ENCODE measurements around the gene C6orf118. TPM values are rescaled to one million over a fixed set of nuclear protein-coding genes. Genes with fewer than 3 reads are reported as not detected.

The C6orf118 gene
- total and polyA plus RNA-seq, 2 experiments from 2014 or later: not detected

DNA sequence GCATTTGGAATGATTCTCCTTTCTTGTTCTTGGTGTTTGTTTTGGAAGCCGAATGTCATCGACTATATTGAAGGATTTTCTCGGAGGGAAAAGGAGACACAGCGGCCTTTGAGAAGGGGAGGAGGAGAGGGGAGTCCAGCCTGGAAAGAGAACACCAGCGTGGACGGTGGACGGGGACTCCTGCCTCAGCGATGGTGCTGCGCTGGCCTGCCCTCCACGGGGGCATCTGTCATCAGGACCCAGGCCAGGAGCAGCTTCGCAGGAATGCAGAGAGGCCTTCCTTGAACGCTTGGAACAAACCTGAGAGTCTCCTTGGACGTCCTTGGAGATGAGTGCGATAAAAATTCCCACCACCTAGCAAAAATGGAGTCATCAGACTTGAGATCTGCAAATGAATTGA lies 8.3 kb upstream of the C6orf118 start:
- Histone ChIP-seq H3K9me3 (ENCODE audit: low read depth) (no peaks in the 10 kb centered on the region), H3K27ac (no peak overlapping the region), H2AFZ (no peak overlapping the region), H3K4me2 (no peak overlapping the region), H3K4me1 (ENCODE audit: insufficient read depth) (no peaks in the 10 kb centered on the region), H3K36me3 (replicated peaks; ENCODE audit: insufficient read depth, low read depth) (no peaks in the 10 kb centered on the region), H3K9me2 (replicated peaks; ENCODE audit: insufficient read depth) (no peaks in the 10 kb centered on the region), H4K20me1 (ENCODE audit: insufficient read depth, poor library complexity, severe bottlenecking) (no peaks in the 10 kb centered on the region), H3K79me2 (no peaks in the 10 kb centered on the region), H3K27me3 (no peaks in the 10 kb centered on the region), H3K4me3 (no peak overlapping the region)
- no peak for TF ChIP-seq EZH2phosphoT487 (IDR thresholded peaks at IDR 0.05; ENCODE audit: low read depth, severe bottlenecking, unreplicated experiment)
- TF ChIP-seq CTCF (IDR thresholded peaks at IDR 0.05; ENCODE audit: poor library complexity): no peak
- 97% methylated on average over 14 of the region's 14 CpGs for WGBS (ENCODE audit: low lambda C conversion rate, missing lambda C conversion rate)
- no peak for DNase-seq (ENCODE audit: low spot score)

DNA sequence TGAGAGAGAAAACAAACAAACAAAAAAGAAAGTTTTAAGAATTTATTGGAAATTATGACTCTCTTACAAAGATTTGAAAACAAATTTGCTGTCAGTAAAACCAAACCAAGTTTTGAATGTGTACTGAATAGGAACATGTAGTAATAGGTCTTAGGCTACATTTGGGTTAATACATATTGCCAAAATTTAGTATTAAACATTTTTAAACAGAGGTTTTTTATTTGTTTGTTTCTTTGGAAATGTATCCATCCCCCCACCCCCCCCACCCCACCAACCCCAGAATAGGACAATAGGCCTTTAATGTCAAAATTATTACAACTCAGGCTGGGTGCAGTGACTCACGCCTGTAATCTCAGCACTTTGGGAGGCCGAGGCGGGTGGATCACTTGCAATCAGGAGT lies 2.5 kb downstream of the C6orf118 start:
- Histone ChIP-seq H3K4me1 (ENCODE audit: insufficient read depth) (peaks cover 3% of the 10 kb centered on the region), H3K9me3 (ENCODE audit: low read depth) (no peaks in the 10 kb centered on the region), H3K27me3 (peaks cover 6% of the 10 kb centered on the region), H3K36me3 (replicated peaks; ENCODE audit: insufficient read depth, low read depth) (no peaks in the 10 kb centered on the region), H4K20me1 (ENCODE audit: insufficient read depth, poor library complexity, severe bottlenecking) (no peaks in the 10 kb centered on the region), H2AFZ (no peak overlapping the region), H3K4me2 (no peak overlapping the region), H3K9me2 (replicated peaks; ENCODE audit: insufficient read depth) (no peaks in the 10 kb centered on the region), H3K4me3 (no peak overlapping the region), H3K27ac (no peak overlapping the region), H3K79me2 (no peaks in the 10 kb centered on the region)
- TF ChIP-seq CTCF (IDR thresholded peaks at IDR 0.05; ENCODE audit: poor library complexity) (no peak), EZH2 (IDR thresholded peaks at IDR 0.05; ENCODE audit: borderline replicate concordance) (no peak)
- DNase-seq (ENCODE audit: low spot score): no peak
- WGBS (ENCODE audit: low lambda C conversion rate, missing lambda C conversion rate): 87% methylated on average over 3 of the region's 3 CpGs

- H4K20me1 ChIP-seq (ENCODE audit: insufficient read depth, poor library complexity, severe bottlenecking): no peaks in the 10 kb centered on the region
- 94% methylated on average over 38 of the region's 38 CpGs for WGBS (ENCODE audit: low lambda C conversion rate, missing lambda C conversion rate)
- H3K27me3 ChIP-seq: no peaks in the 10 kb centered on the region
- no peak overlapping the region for H2AFZ ChIP-seq
- H3K4me1 ChIP-seq (ENCODE audit: insufficient read depth): no peaks in the 10 kb centered on the region
- no peaks in the 10 kb centered on the region for H3K36me3 ChIP-seq (replicated peaks; ENCODE audit: insufficient read depth, low read depth)
- H3K27ac ChIP-seq: no peak overlapping the region
- H3K79me2 ChIP-seq: no peaks in the 10 kb centered on the region
- no peaks in the 10 kb centered on the region for H3K9me2 ChIP-seq (replicated peaks; ENCODE audit: insufficient read depth)
- TF ChIP-seq EZH2 (IDR thresholded peaks at IDR 0.05; ENCODE audit: borderline replicate concordance) (no peak), EZH2phosphoT487 (IDR thresholded peaks at IDR 0.05; ENCODE audit: low read depth, severe bottlenecking, unreplicated experiment) (no peak), CTCF (IDR thresholded peaks at IDR 0.05; ENCODE audit: poor library complexity) (no peak)
- no peak overlapping the region for H3K4me3 ChIP-seq
- DNase-seq (ENCODE audit: low spot score): no peak
- no peaks in the 10 kb centered on the region for H3K9me3 ChIP-seq (ENCODE audit: low read depth)
- H3K4me2 ChIP-seq: no peak overlapping the region
These were observed 7.8 kb downstream of the C6orf118 start for GRCh38 chr6:165301372-165302246.

Data from hepatocyte (in vitro differentiated cells).